Measurements from ENCODE around the gene NCAM1. TPM values are rescaled to one million over a fixed set of nuclear protein-coding genes. Genes with fewer than 3 reads are reported as not detected.

The NCAM1 gene
- total RNA-seq, 2 experiments from 2014 or later: not detected

DNA sequence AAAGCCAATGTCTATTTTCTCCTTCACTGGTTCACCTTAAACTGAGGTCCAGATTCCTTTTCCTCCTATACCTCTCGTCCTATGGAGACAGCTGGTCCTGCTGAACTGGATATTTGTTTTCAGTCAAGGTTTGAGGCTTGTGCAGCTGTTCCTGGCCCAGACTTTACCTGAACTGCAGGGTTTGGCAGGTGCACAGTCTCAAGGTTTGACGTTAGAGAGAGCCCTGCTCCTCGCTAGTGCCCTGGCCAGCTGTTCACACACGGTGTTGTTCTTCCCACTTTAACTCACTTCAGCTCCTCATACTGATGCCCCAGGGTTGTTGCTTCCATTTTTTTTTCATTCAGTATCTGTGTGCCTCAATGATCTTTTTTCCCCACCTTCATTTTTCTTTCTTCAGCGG is 279.2 kb downstream of the NCAM1 start:
- no peaks in the 10 kb centered on the region for H3K9me3 Mint-ChIP-seq
- CTCF ChIA-PET: no interaction called here
- no peak overlapping the region for H3K27ac Mint-ChIP-seq
- peaks cover 20% of the 10 kb centered on the region for H3K27me3 Mint-ChIP-seq (ENCODE audit: low read depth)
- no peaks in the 10 kb centered on the region for H3K36me3 Mint-ChIP-seq (ENCODE audit: low read depth)
- no peak for DNase-seq
- H3K4me1 Mint-ChIP-seq (ENCODE audit: low read depth): peaks cover 3% of the 10 kb centered on the region
- intact Hi-C loops (cut with micrococcal nuclease): no loop called here
- no peak overlapping the region for H3K4me3 Mint-ChIP-seq

GRCh38 chr11:113240790-113241635 is 279.8 kb downstream of the NCAM1 start:
- intact Hi-C loops (cut with micrococcal nuclease): no loop called here
- CTCF ChIA-PET: interaction anchor here (0.8 kb wide), 1 partner anchor 49 kb away, joined by 3 read pairs; no protein-coding TSS in a partner anchor

DNA sequence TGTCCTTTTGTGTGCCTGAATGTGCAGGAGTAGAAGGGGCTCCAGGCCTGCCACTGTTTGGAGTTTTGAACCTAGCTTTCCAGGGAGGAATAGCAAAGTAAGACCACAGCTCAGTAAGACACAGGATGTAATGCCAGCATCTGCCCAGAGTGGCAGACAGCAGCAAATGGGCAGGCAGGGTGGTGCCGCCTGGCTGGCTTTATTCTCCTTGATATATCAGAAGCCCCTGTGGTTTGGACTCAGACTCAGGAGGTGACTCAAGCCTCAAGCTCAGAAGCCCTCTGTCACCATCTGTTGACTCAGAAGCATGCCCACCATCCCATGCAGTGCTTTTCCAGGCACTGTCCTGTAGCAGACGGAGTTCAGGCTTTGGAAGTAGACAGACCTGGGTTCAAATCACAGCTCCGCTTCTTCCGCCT is 280.4 kb downstream of the NCAM1 start:
- H3K27me3 Mint-ChIP-seq (ENCODE audit: low read depth): peaks cover 31% of the 10 kb centered on the region
- intact Hi-C loops (cut with micrococcal nuclease): no loop called here
- H3K4me1 Mint-ChIP-seq (ENCODE audit: low read depth): peaks cover 3% of the 10 kb centered on the region
- H3K27ac Mint-ChIP-seq: no peak overlapping the region
- H3K36me3 Mint-ChIP-seq (ENCODE audit: low read depth): no peaks in the 10 kb centered on the region
- CTCF ChIA-PET: no interaction called here
- DNase-seq: no peak
- no peaks in the 10 kb centered on the region for H3K9me3 Mint-ChIP-seq
- no peak overlapping the region for H3K4me3 Mint-ChIP-seq

More at GRCh38 chr11:113240790-113241635, 279.8 kb downstream of the NCAM1 start:
- Mint-ChIP-seq H3K27me3 (ENCODE audit: low read depth) (peaks cover 26% of the 10 kb centered on the region), H3K9me3 (no peaks in the 10 kb centered on the region), H3K4me1 (ENCODE audit: low read depth) (peaks cover 3% of the 10 kb centered on the region), H3K27ac (no peak overlapping the region), H3K36me3 (ENCODE audit: low read depth) (no peaks in the 10 kb centered on the region), H3K4me3 (no peak overlapping the region)
- DNase-seq: no peak

GRCh38 chr11:113242060-113242459 is 280.8 kb downstream of the NCAM1 start:
- Mint-ChIP-seq H3K9me3 (no peaks in the 10 kb centered on the region), H3K27ac (no peak overlapping the region), H3K4me3 (no peak overlapping the region), H3K36me3 (ENCODE audit: low read depth) (no peaks in the 10 kb centered on the region), H3K4me1 (ENCODE audit: low read depth) (peaks cover 3% of the 10 kb centered on the region), H3K27me3 (ENCODE audit: low read depth) (peaks cover 35% of the 10 kb centered on the region)
- intact Hi-C loops (cut with micrococcal nuclease): no loop called here
- CTCF ChIA-PET: no interaction called here
- DNase-seq: no peak

DNA sequence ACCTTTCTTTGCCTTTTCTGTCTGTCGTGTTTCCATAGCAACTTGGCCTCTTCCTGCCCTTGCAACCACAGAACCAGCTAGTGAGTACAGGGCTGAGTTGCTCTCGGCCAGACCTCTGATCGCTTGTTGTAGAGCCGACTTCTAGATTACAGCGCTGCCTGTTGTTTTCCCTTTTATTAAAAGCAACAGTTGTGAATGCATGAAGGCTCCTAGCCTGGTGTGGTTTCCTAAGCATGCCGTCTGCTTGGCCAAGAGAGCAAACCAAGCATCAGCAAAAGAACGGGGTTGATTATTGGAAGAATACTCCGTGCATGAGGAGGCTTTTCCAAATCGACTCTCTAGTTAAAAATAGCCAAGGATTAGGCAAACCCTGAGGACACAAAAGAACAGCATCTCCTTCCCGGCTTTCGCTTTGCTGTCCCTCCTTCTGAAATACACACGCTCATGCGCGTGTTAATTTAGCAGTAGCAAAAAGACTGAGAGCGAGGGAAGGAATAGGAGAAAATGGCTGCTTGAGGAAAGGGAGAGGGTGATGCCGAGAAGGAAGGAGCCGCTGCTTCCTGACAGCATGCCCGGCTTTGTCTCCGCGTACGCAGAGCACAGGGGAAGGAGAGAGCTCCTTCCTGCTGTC is 281.7 kb downstream of the NCAM1 start:
- CTCF ChIA-PET: no interaction called here
- Mint-ChIP-seq H3K4me3 (peak overlapping the region; percentile 41), H3K27ac (no peak overlapping the region), H3K9me3 (no peaks in the 10 kb centered on the region), H3K4me1 (ENCODE audit: low read depth) (peaks cover 3% of the 10 kb centered on the region), H3K36me3 (ENCODE audit: low read depth) (no peaks in the 10 kb centered on the region), H3K27me3 (ENCODE audit: low read depth) (peaks cover 41% of the 10 kb centered on the region)
- intact Hi-C loops (cut with micrococcal nuclease): no loop called here
- peak; percentile 45 for DNase-seq

DNA sequence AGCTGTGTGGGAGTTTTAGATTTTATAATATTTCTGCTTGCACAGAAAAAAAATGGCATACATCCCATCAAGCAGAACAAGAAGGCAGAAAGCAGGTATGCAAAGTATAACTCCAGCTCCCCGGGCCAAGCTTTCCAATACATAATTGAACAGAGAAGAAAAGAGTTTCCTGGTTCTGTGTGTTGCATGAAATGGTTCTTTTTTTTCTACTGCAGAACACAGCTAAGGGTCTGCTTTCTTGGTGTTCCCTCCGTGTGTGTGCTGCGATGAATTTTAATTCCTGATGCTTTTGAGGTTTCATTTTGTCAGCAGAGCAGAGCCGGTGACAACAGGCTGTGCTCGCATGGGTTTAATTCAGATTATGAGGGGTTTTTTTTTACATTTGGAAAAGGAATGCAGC is 282.5 kb downstream of the NCAM1 start:
- CTCF ChIA-PET: no interaction called here
- Mint-ChIP-seq H3K9me3 (no peaks in the 10 kb centered on the region), H3K36me3 (ENCODE audit: low read depth) (no peaks in the 10 kb centered on the region), H3K27me3 (ENCODE audit: low read depth) (peaks cover 49% of the 10 kb centered on the region), H3K4me3 (no peak overlapping the region), H3K4me1 (ENCODE audit: low read depth) (peaks cover 3% of the 10 kb centered on the region), H3K27ac (no peak overlapping the region)
- intact Hi-C loops (cut with micrococcal nuclease): no loop called here
- no peak for DNase-seq

GRCh38 chr11:113245216-113245615 is 284.0 kb downstream of the NCAM1 start:
- intact Hi-C loops (cut with micrococcal nuclease): no loop called here
- Mint-ChIP-seq H3K27ac (no peak overlapping the region), H3K27me3 (ENCODE audit: low read depth) (peaks cover 52% of the 10 kb centered on the region), H3K36me3 (ENCODE audit: low read depth) (no peaks in the 10 kb centered on the region), H3K9me3 (no peaks in the 10 kb centered on the region), H3K4me3 (no peak overlapping the region), H3K4me1 (ENCODE audit: low read depth) (peaks cover 6% of the 10 kb centered on the region)
- CTCF ChIA-PET: no interaction called here
- no peak for DNase-seq

DNA sequence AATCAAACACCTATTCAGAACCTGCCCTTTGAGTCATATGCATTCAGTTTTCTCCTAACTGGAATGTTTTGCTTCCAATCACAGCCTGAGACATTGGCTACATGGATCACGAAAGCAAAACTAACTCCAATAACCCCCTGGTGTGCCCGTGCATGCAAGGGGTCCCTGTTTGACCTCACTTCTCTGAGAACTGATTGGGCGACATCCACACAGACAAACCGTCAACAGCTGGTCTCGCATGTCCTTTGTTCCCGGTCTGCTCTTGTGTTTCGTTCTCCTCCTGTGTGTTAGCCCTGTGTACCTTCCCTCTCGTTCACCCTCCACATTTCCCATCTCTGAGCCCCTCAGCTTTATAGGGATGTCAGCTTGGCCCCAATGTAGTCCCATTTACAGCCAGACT is 286.0 kb downstream of the NCAM1 start:
- Mint-ChIP-seq H3K36me3 (ENCODE audit: low read depth) (no peaks in the 10 kb centered on the region), H3K4me1 (ENCODE audit: low read depth) (peaks cover 6% of the 10 kb centered on the region), H3K9me3 (no peaks in the 10 kb centered on the region), H3K27ac (no peak overlapping the region), H3K27me3 (ENCODE audit: low read depth) (peaks cover 57% of the 10 kb centered on the region), H3K4me3 (no peak overlapping the region)
- CTCF ChIA-PET: interaction anchor here (0.7 kb wide), 1 partner anchor 74 kb away, joined by 4 read pairs; no protein-coding TSS in a partner anchor
- intact Hi-C loops (cut with micrococcal nuclease): no loop called here
- DNase-seq: no peak

- DNase-seq: no peak
- Mint-ChIP-seq H3K27me3 (ENCODE audit: low read depth) (peaks cover 57% of the 10 kb centered on the region), H3K4me1 (ENCODE audit: low read depth) (peaks cover 3% of the 10 kb centered on the region), H3K4me3 (no peak overlapping the region), H3K36me3 (ENCODE audit: low read depth) (no peaks in the 10 kb centered on the region), H3K27ac (no peak overlapping the region), H3K9me3 (no peaks in the 10 kb centered on the region)
- CTCF ChIA-PET: interaction anchor here (0.6 to 0.7 kb wide), 3 partner anchors 74 to 602 kb away, joined by 3 to 4 read pairs (median 4); no protein-coding TSS in a partner anchor
- intact Hi-C loops (cut with micrococcal nuclease): no loop called here
Observed at GRCh38 chr11:113247966-113248365, 286.7 kb downstream of the NCAM1 start.

GRCh38 chr11:113248702-113249490 is 287.7 kb downstream of the NCAM1 start:
- H3K27me3 Mint-ChIP-seq (ENCODE audit: low read depth): peaks cover 48% of the 10 kb centered on the region
- H3K4me1 Mint-ChIP-seq (ENCODE audit: low read depth): peaks cover 3% of the 10 kb centered on the region
- H3K27ac Mint-ChIP-seq: no peak overlapping the region
- intact Hi-C loops (cut with micrococcal nuclease): no loop called here
- no peak overlapping the region for H3K4me3 Mint-ChIP-seq
- H3K9me3 Mint-ChIP-seq: no peaks in the 10 kb centered on the region
- no peaks in the 10 kb centered on the region for H3K36me3 Mint-ChIP-seq (ENCODE audit: low read depth)
- CTCF ChIA-PET: no interaction called here
- no peak for DNase-seq

GRCh38 chr11:113249491-113249763 is 288.2 kb downstream of the NCAM1 start:
- peaks cover 3% of the 10 kb centered on the region for H3K4me1 Mint-ChIP-seq (ENCODE audit: low read depth)
- CTCF ChIA-PET: interaction anchor here (0.7 kb wide), 1 partner anchor 67 kb away, joined by 3 read pairs; no protein-coding TSS in a partner anchor
- no peak overlapping the region for H3K4me3 Mint-ChIP-seq
- DNase-seq: no peak
- intact Hi-C loops (cut with micrococcal nuclease): no loop called here
- H3K36me3 Mint-ChIP-seq (ENCODE audit: low read depth): no peaks in the 10 kb centered on the region
- H3K27me3 Mint-ChIP-seq (ENCODE audit: low read depth): peaks cover 43% of the 10 kb centered on the region
- no peaks in the 10 kb centered on the region for H3K9me3 Mint-ChIP-seq
- H3K27ac Mint-ChIP-seq: no peak overlapping the region

GRCh38 chr11:113249786-113250185 is 288.6 kb downstream of the NCAM1 start:
- Mint-ChIP-seq H3K27ac (no peak overlapping the region), H3K36me3 (ENCODE audit: low read depth) (no peaks in the 10 kb centered on the region), H3K27me3 (ENCODE audit: low read depth) (peaks cover 41% of the 10 kb centered on the region), H3K4me1 (ENCODE audit: low read depth) (peaks cover 3% of the 10 kb centered on the region), H3K9me3 (no peaks in the 10 kb centered on the region), H3K4me3 (no peak overlapping the region)
- DNase-seq: no peak
- intact Hi-C loops (cut with micrococcal nuclease): no loop called here
- CTCF ChIA-PET: interaction anchor here (0.7 kb wide), 1 partner anchor 68 kb away, joined by 3 read pairs; no protein-coding TSS in a partner anchor
